HEK293 (cell line): ENCODE results near the gene NSMCE1.

Source experiments
- FEZF1 ChIP-seq: fragments of 450-650 bp; formaldehyde crosslinking; IDR thresholded peaks from 2 replicates; pipeline ENCODE4 v1.5.1; 2016; ENCODE audit warnings: missing biosample characterization, missing genetic modification characterization
- GLI4 ChIP-seq: fragments of 450-650 bp; formaldehyde crosslinking; IDR thresholded peaks from 2 replicates; pipeline ENCODE4 v1.5.1; 2016; ENCODE audit warnings: missing biosample characterization, missing genetic modification characterization
- GLIS2 ChIP-seq: fragments of 450-650 bp; formaldehyde crosslinking; IDR thresholded peaks from 2 replicates; pipeline ENCODE4 v1.5.1; 2016; ENCODE audit warnings: missing biosample characterization, missing genetic modification characterization
- HOXA7 ChIP-seq: sonication (generic); formaldehyde crosslinking; IDR thresholded peaks from 2 replicates; pipeline ENCODE4 v1.8.1; 2022; ENCODE audit warnings: missing genetic modification reagents, borderline replicate concordance
- PATZ1 ChIP-seq: fragments of 450-650 bp; formaldehyde crosslinking; IDR thresholded peaks from 2 replicates; pipeline ENCODE4 v1.5.1; 2016; ENCODE audit warnings: missing biosample characterization, missing genetic modification characterization
- PRDM1 ChIP-seq: fragments of 450-650 bp; formaldehyde crosslinking; IDR thresholded peaks from 2 replicates; pipeline ENCODE4; 2016; ENCODE audit warnings: missing biosample characterization, missing genetic modification characterization
- RBAK ChIP-seq: fragments of 450-650 bp; formaldehyde crosslinking; IDR thresholded peaks from 2 replicates; pipeline ENCODE4 v1.5.1; 2016; ENCODE audit warnings: missing biosample characterization, missing genetic modification characterization
- SCRT2 ChIP-seq: fragments of 450-650 bp; formaldehyde crosslinking; IDR thresholded peaks from 2 replicates; pipeline ENCODE4 v1.5.1; 2016; ENCODE audit warnings: missing biosample characterization, missing genetic modification characterization
- SETDB1 ChIP-seq: IDR thresholded peaks from one replicate; pipeline ENCODE4 v1.6.1; 2017; ENCODE audit warnings: mild to moderate bottlenecking, low read length, moderate library complexity, mixed read lengths; ENCODE audit not compliant: insufficient read length
- SP7 ChIP-seq: fragments of 450-650 bp; formaldehyde crosslinking; IDR thresholded peaks from 2 replicates; pipeline ENCODE4 v1.5.1; 2016; ENCODE audit warnings: missing biosample characterization, missing genetic modification characterization
- ZBTB26 ChIP-seq: fragments of 450-650 bp; formaldehyde crosslinking; optimal IDR thresholded peaks from 2 replicates; pipeline ENCODE3; 2016; ENCODE audit warnings: missing biosample characterization, mild to moderate bottlenecking, missing genetic modification characterization
- ZBTB44 ChIP-seq: fragments of 450-650 bp; IDR thresholded peaks from 2 replicates; pipeline ENCODE4 v1.5.1; 2018; ENCODE audit warnings: missing biosample characterization, mild to moderate bottlenecking, missing genetic modification characterization
- ZFHX2 ChIP-seq: fragments of 450-650 bp; formaldehyde crosslinking; conservative IDR thresholded peaks from 2 replicates; pipeline ENCODE4 v1.5.1; 2016; ENCODE audit warnings: missing biosample characterization, missing genetic modification characterization
- ZFP3 ChIP-seq: fragments of 450-650 bp; formaldehyde crosslinking; IDR thresholded peaks from 2 replicates; pipeline ENCODE4 v1.5.1; 2016; ENCODE audit warnings: low read depth, missing biosample characterization, missing genetic modification characterization
- ZNF133 ChIP-seq: fragments of 450-650 bp; formaldehyde crosslinking; IDR thresholded peaks from 2 replicates; pipeline ENCODE4 v1.5.1; 2016; ENCODE audit warnings: missing biosample characterization, missing genetic modification characterization
- ZNF169 ChIP-seq: fragments of 450-650 bp; formaldehyde crosslinking; IDR thresholded peaks from 2 replicates; pipeline ENCODE4 v1.5.1; 2016; ENCODE audit warnings: missing biosample characterization, missing genetic modification characterization
- ZNF184 ChIP-seq: fragments of 450-650 bp; IDR thresholded peaks from 2 replicates; pipeline ENCODE4 v1.5.1; 2018; ENCODE audit warnings: missing biosample characterization, mild to moderate bottlenecking, missing genetic modification characterization
- ZNF221 ChIP-seq: fragments of 450-650 bp; formaldehyde crosslinking; IDR thresholded peaks from 2 replicates; pipeline ENCODE4 v1.5.1; 2017; ENCODE audit warnings: missing biosample characterization, missing genetic modification characterization, borderline replicate concordance
- ZNF311 ChIP-seq: fragments of 450-650 bp; formaldehyde crosslinking; IDR thresholded peaks from 2 replicates; pipeline ENCODE4 v1.5.1; 2017; ENCODE audit warnings: missing biosample characterization, missing genetic modification characterization, borderline replicate concordance
- ZNF37A ChIP-seq: fragments of 450-650 bp; IDR thresholded peaks from 2 replicates; pipeline ENCODE4 v1.5.1; 2018; ENCODE audit warnings: missing biosample characterization, missing genetic modification characterization
- ZNF404 ChIP-seq: fragments of 450-650 bp; formaldehyde crosslinking; IDR thresholded peaks from 2 replicates; pipeline ENCODE4 v1.5.1; 2017; ENCODE audit warnings: missing biosample characterization, missing genetic modification characterization
- ZNF521 ChIP-seq: fragments of 450-650 bp; formaldehyde crosslinking; IDR thresholded peaks from 2 replicates; pipeline ENCODE4 v1.5.1; 2017; ENCODE audit warnings: missing biosample characterization, mild to moderate bottlenecking, missing genetic modification characterization
- ZNF544 ChIP-seq: fragments of 450-650 bp; formaldehyde crosslinking; IDR thresholded peaks from 2 replicates; pipeline ENCODE4 v1.5.0; 2017; ENCODE audit warnings: missing biosample characterization, missing genetic modification characterization
- ZNF571 ChIP-seq: fragments of 450-650 bp; formaldehyde crosslinking; IDR thresholded peaks from 2 replicates; pipeline ENCODE4 v1.5.0; 2017; ENCODE audit warnings: missing biosample characterization, missing genetic modification characterization
- ZNF692 ChIP-seq: fragments of 450-650 bp; formaldehyde crosslinking; IDR thresholded peaks from 2 replicates; pipeline ENCODE4 v1.5.1; 2016; ENCODE audit warnings: missing biosample characterization, missing genetic modification characterization
- ZNF707 ChIP-seq: fragments of 450-650 bp; formaldehyde crosslinking; IDR thresholded peaks from 2 replicates; pipeline ENCODE4 v1.5.1; 2016; ENCODE audit warnings: missing biosample characterization, missing genetic modification characterization
- ZNF777 ChIP-seq: fragments of 450-650 bp; formaldehyde crosslinking; IDR thresholded peaks from 2 replicates; pipeline ENCODE4 v1.5.1; 2017; ENCODE audit warnings: missing biosample characterization, missing genetic modification characterization, borderline replicate concordance
- ZSCAN18 ChIP-seq: fragments of 450-650 bp; formaldehyde crosslinking; IDR thresholded peaks from 2 replicates; pipeline ENCODE4 v1.5.1; 2016; ENCODE audit warnings: missing biosample characterization, missing genetic modification characterization
- TF ChIP-seq, protein P1 (sequence below): fragments of 450-650 bp; formaldehyde crosslinking; IDR thresholded peaks from 2 replicates; pipeline ENCODE4 v1.5.1; 2017; ENCODE audit warnings: missing biosample characterization, missing genetic modification characterization
- TF ChIP-seq, protein P2 (sequence below): fragments of 450-650 bp; formaldehyde crosslinking; IDR thresholded peaks from 2 replicates; pipeline ENCODE4 v1.5.1; 2016; ENCODE audit warnings: missing biosample characterization, missing genetic modification characterization

Gene NSMCE1

GRCh38 chr16:27268376-27269299 is at the start of gene NSMCE1 (continued):
- no peak for TF ChIP-seq ZBTB44
- TF ChIP-seq ZNF37A (tag by site-specific recombination), result no peak
- TF ChIP-seq SETDB1, result no peak
- TF ChIP-seq ZNF221 (tag by site-specific recombination), result no peak
- no peak for TF ChIP-seq RBAK (tag by site-specific recombination)
- TF ChIP-seq SP7 (tag by site-specific recombination), result peak; percentile 67
- no peak for TF ChIP-seq ZNF311 (tag by site-specific recombination)
- TF ChIP-seq ZNF777 (tag by site-specific recombination), result no peak
- TF ChIP-seq, protein P1, sequence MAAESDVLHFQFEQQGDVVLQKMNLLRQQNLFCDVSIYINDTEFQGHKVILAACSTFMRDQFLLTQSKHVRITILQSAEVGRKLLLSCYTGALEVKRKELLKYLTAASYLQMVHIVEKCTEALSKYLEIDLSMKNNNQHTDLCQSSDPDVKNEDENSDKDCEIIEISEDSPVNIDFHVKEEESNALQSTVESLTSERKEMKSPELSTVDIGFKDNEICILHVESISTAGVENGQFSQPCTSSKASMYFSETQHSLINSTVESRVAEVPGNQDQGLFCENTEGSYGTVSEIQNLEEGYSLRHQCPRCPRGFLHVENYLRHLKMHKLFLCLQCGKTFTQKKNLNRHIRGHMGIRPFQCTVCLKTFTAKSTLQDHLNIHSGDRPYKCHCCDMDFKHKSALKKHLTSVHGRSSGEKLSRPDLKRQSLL (tag by site-specific recombination), result no peak
- no peak for TF ChIP-seq ZNF184
- no peak; the same call in 1 of the 2 replicates for TF ChIP-seq GLIS2 (tag by site-specific recombination)
- TF ChIP-seq GLI4, result no peak
- no peak for TF ChIP-seq ZNF571 (tag by site-specific recombination)
- TF ChIP-seq ZSCAN18, result no peak
- no peak for TF ChIP-seq ZNF707 (tag by site-specific recombination)
- 0 out of 2 replicates have a peak, but pooled peaks have one; percentile 31 for TF ChIP-seq ZNF692 (tag by site-specific recombination)
- TF ChIP-seq PRDM1, result no peak
- no peak for TF ChIP-seq ZNF521 (tag by site-specific recombination)
- TF ChIP-seq ZFP3 (tag by site-specific recombination), result no peak
- TF ChIP-seq ZNF169 (tag by site-specific recombination), result no peak
- TF ChIP-seq ZNF544 (tag by site-specific recombination), result no peak
- no peak for TF ChIP-seq FEZF1 (tag by site-specific recombination)
- TF ChIP-seq, protein P2, sequence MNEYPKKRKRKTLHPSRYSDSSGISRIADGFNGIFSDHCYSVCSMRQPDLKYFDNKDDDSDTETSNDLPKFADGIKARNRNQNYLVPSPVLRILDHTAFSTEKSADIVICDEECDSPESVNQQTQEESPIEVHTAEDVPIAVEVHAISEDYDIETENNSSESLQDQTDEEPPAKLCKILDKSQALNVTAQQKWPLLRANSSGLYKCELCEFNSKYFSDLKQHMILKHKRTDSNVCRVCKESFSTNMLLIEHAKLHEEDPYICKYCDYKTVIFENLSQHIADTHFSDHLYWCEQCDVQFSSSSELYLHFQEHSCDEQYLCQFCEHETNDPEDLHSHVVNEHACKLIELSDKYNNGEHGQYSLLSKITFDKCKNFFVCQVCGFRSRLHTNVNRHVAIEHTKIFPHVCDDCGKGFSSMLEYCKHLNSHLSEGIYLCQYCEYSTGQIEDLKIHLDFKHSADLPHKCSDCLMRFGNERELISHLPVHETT (tag by site-specific recombination), result no peak
- 0 out of 2 replicates have a peak, but pooled peaks have one; percentile 46 for TF ChIP-seq PATZ1
- no peak for TF ChIP-seq ZNF404 (tag by site-specific recombination)
- TF ChIP-seq HOXA7 (CRISPR knock-in tag), result no peak
- no peak for TF ChIP-seq ZFHX2 (tag by site-specific recombination)
- TF ChIP-seq SCRT2, result peak; percentile 22; the same call in 1 of the 2 replicates
- TF ChIP-seq ZNF133, result no peak
- TF ChIP-seq ZBTB26 (tag by site-specific recombination), result peak; percentile 58
